Dermis blood vessel endothelial cell (primary cell): ENCODE results near the gene CHEK2. TPM values are rescaled to one million over a fixed set of nuclear protein-coding genes. Genes with fewer than 3 reads are reported as not detected.
"Not testable (repeated sequence)": the region's sequence is repeated elsewhere in the genome, so short reads cannot be mapped to it uniquely, and the experiment has no call there.

ENCODE experiments used
- DNase-seq: peaks from one replicate; pipeline ENCODE4 v3.0.0; 2010
- total RNA-seq: library from RNA; depleted of rRNA; stranded (reverse); fragments of >200 nt; gene quantifications from 2 replicates; pipeline ENCODE4 v1.2.3, GENCODE V29; 2014

CHEK2 gene
- total RNA-seq, 1 donor from 2014 or later, result 14.8 TPM

DNA sequence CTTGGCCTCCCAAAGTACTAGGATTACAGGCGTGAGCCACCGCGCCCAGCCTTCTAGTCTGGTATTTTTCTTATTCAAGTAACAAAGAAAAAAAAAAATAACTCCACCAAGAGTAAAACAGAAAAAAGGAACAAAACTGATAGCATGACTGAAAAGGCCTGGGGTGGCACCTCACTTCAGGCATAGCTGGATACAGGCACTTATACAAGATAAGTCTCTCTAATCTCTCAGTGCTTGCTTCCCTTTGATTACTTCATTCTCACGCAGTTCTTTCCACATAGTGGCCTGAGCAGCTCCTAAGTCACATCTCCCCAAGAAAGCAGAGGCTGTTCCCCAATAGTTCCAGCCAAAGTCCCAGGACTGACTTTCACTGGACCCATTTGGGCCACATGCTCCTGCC, 58.7 kb downstream of the CHEK2 start:
- DNase-seq, result not testable (repeated sequence)

DNA sequence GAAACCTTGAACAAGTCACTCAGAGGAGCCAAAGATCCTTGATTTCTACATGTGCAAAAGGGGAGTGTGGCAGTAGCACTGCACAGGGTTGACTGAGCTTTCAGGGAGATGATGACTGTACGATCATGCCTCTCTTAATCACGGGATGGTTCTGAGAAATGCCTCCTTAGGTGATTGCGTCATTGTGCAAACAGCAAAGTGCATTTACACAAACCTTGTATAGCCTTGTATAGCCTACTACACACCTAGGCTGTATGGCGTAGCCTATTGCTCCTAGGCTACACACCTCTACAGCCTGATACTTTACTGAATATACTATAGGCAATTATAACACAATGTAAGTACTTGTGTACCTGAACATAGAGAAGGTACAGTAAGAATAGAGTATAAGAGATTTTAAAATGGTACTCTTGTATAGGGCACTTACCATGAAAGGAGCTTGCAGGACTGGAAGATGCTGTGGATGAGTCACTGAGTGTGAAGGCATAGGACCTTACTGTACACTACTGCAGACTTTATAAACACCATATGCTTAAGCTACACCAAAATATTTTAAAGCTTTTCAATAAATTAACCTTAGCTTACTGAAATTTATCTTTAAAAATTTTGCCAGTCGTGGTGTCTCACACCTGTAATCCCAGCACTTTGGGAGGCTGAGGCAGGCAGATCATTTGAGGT, 60.7 kb downstream of the CHEK2 start:
- DNase-seq, result not testable (repeated sequence)

DNA sequence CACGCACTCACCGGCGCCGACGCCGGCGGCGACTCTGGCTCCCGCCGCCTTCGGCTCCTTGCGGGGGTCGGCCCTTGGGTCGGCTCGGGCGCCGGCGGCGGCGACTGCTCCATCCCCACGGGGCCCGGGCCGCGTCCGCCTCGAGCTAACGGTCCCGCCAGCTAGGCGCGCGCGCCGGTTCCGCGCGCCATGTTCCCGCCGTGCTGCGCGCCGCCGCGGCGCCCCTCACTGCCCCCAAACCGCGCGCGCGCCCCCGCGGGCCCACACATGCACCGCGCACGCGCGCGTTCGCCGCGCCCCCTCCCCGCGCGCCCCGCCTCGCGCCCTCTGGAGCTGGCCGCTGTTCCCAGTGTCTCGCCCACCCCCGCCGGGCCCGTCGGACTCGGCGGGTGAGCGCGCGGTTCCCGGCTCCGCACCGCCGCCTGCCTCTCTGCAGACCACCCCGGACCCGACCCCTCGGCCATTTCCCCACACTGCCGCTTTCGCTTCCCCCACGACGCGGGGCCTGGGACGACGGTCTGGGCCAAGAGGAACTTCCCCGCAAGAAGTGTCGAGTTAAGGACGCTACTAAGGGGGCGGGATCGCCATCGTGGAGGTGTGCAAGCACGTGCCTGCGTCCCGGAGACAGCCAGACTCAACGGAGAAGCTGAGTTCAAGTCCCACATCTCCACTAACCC, 61.9 kb downstream of the CHEK2 start, which contains the start of gene TTC28:
TSS of gene TTC28 (minus strand) at position 230 of the 677 bp plus-strand sequence. CDS start at position 113, 117 bp downstream.
- peak; percentile 91 for DNase-seq

GRCh38 chr22:28678778-28679610, 62.6 kb downstream of the CHEK2 start:
- DNase-seq, result peak; percentile 44

DNA sequence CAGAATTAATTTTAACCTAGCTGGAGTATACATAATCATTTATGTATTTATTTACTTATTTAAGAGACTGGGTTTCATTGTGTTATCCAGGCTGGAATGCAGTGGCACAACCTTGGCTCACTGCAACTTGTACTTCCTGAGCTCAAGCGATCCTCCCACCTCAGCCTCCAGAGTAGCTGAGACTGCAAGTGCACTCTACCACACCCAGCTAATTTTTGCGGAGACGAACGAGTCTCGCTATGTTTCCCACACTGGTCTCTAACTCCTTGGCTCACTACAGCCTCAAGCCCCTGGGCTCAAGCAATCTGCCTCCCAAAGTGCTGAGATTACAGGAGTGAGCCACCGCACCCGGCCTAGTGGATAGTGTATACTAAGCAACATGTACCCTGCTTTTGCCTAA, 63.5 kb downstream of the CHEK2 start:
- DNase-seq, result not testable (repeated sequence)

DNA sequence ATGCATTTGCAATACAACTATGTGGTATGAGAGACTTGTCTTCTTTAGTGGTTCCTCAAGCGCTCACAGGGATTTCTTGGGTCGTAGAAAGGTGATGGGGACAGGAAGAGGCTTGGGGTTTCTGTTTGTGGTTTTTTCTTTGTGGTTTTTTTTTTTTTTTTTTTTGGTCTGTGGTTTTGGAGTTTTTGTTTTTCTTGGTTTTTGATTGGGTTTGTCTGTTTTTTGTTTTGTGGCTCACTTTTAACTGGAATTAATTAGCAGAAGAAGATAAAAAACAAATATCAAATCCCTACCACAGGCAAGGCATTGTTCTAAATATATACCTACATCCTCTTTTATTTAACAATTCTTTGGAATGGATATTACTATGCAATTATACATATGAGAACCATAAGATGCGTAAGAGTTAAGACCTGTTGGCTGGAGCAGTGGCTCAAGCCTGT, 67.5 kb downstream of the CHEK2 start:
- no peak for DNase-seq

DNA sequence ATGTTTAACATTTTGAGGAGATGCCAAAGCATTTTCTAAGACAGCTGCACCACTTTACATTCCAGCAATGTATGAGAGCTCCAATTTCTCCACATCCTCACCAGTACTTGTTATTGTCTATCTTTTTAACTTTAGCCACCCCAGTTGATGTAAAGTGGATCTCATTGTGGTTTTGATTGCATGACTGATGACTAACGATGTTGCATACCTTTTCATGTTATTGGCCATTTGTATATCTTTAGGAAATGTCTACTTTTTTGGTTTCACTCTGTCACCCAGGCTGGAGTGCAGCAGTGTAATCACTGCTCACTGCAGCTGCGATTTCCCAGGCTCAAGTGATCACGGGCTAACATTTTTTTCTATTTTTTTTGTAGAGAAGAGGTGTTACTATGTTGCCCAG, 70.9 kb downstream of the CHEK2 start:
- DNase-seq, result no peak

- no peak for DNase-seq
These were observed 71.5 kb downstream of the CHEK2 start for GRCh38 chr22:28670161-28670560.

DNA sequence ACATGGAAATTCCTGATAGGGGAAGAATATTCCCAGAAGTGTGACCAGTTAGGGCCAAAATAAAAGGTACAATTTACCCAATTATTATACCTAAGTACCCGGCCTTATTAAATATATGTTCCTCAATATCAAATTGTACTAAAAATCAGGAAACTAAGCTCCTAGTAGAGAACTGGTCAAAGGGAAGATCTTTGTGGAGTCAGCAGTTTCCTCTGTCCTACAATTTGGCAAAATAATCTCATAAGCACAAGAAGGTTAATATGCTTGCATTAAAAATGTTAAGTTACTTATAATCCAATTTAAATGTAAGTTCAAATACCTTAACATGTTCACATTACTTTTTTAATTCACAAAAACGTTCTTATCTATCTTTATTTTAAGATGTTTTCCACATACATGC, 72.2 kb downstream of the CHEK2 start:
- no peak for DNase-seq

DNA sequence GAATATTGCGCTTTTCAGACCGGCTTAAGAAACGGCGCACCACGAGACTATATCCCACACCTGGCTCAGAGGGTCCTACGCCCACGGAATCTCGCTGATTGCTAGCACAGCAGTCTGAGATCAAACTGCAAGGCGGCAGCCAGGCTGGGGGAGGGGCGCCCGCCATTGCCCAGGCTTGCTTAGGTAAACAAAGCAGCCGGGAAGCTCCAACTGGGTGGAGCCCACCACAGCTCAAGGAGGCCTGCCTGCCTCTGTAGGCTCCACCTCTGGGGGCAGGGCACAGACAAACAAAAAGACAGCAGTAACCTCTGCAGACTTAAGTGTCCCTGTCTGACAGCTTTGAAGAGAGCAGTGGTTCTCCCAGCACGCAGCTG, 78.1 kb downstream of the CHEK2 start:
- DNase-seq, result not testable (repeated sequence)

- DNase-seq, result no peak
These were observed 83.2 kb downstream of the CHEK2 start for GRCh38 chr22:28658448-28658847.

DNA sequence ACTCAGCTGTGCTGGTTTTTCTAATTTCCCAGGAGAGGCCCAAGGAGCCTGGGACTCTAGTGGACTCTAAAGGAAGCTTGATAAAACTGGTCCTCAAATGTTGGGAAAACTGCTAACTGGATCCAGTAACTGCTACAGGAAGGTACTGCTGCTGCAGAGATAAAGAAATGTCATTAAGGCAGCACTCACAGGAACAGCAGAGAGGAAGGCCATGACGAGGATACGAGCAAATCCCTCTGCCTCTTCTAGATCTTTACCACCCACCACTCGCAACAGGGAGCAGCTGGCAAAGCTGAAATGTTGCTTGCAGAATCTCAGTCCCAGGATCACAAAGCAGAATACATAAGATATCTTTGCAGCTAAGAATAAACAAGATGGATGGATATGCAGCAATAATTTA, 85.4 kb downstream of the CHEK2 start:
- no peak for DNase-seq

DNA sequence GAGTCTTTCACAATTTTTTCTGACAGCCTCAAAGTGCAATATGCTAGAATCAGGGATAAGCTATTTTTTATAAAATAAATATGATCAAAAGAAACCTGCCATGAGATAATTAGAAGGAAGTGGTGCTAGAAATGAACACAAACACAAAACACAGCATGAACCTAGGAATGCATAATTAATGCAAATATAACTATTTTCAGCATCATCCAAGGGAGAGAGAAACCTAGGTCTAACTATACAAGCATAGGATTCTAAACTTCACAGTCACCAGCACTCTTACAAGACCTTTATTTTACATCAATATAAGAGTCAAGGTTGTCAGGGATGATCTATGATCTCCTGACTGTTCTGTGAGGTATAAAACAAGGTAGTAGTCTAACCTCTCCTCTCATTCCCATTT, 91.2 kb downstream of the CHEK2 start:
- no peak for DNase-seq

GRCh38 chr22:28648792-28649191, 92.8 kb downstream of the CHEK2 start:
- no peak for DNase-seq

- no peak for DNase-seq
These were observed 94.4 kb downstream of the CHEK2 start for GRCh38 chr22:28647216-28647615.

DNA sequence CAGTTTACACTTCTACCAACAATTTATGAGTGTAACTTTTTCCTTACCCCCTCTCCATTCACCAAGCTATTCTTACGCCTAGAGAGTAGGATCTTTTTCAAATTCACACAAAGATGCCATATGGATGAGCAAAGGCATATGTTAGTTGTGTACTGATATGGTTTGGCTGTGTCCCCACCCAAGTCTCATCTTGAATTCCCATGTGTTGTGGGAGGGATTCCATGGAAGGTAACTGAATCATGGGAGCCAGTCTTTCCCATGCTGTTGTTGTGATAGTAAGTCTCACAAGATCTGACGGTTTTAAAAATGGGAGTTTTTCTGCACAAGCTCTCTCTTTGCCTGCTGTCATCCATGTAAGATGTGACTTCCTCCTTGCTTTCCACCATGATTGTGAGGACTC, 102.3 kb downstream of the CHEK2 start:
- no peak for DNase-seq

Other genes with a start within 250 kb of the CHEK2 start
- gene TTC28, start 62.0 kb downstream of the CHEK2 start, total RNA-seq, result 27.2 and 44.4 TPM in 2 replicates
- gene HSCB, start 219 bp upstream of the CHEK2 start, total RNA-seq, result 12.5 and 19.9 TPM in 2 replicates
- gene CCDC117, start 30.9 kb upstream of the CHEK2 start, total RNA-seq, result 23.8 and 30.1 TPM in 2 replicates
- gene XBP1, start 58.7 kb upstream of the CHEK2 start, total RNA-seq, result 93.3 and 165 TPM in 2 replicates
- gene ZNRF3, start 141.8 kb upstream of the CHEK2 start, total RNA-seq, result 2.6 and 3.2 TPM in 2 replicates